Stimulated activated CD4-positive, alpha-beta T cell treated with anti-CD3 and anti-CD28 coated beads, Interleukin-2, amount 100 ng/mL, for 24 hours (primary cell): ENCODE data around the gene PTPRM.
"Not testable (repeated sequence)": the region's sequence is repeated elsewhere in the genome, so short reads cannot be mapped to it uniquely, and the experiment has no call there.

Source experiments
- DNase-seq, 2 donors: peaks; one replicate each; pipeline ENCODE4 v3.0.0-alpha.2; 2020

The PTPRM gene

DNA sequence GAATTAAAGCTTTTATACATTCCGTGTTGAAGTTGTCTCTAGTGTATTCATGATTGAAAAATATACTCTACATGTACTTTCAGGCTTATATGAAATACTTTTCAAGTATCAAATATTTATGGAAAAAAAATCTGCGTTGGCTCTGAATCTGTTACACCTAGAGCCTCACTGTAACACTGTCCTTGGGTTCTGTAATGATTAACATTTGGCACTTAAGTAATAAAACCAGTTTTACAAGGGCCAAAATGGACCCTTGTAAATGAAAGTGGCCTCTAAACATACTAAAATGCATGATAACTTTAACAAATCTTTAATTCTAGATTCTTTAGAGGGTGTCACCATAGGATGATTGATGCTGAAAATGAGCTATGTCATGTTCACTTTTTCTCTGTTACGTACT lies 162.8 kb downstream of the PTPRM start:
- no peak for DNase-seq

DNA sequence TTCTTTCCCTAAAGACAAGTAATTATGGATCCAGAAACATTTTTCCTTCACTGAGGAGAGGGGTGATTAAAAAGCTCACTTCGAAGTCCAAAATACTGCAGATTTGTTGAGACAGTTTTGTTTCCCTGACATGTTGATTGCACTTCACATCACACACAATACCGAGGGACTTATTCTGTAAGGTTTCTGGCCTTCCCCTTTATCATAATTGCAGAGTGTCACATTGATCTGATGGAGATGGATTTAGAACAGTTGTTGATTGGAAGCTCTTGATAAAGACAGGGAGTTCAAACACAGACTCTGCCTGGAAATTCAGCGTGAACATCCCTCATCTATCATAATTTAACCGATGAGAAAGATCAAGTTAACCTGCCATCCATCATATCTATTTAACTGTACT lies 163.6 kb downstream of the PTPRM start:
- no peak for DNase-seq

DNA sequence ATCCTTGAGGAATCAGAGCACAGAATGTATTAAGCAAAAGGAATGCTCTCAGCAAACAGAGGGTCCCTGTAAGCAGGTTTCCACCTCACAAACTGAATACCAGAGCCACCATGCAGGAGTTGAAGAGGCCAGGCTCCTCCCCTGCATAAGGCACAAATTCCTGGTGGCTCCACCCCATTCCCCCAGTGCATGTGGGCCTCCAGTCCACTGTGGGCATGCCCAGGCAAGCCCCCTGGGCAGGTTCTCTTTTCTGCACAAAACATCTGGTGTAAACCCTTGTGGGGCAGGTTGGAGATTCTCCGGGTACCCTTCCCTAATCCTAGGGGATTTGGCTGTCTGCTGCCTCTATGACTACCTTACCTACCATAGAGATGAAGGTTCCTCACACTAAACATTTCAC lies 166.5 kb downstream of the PTPRM start:
- no peak for DNase-seq

DNA sequence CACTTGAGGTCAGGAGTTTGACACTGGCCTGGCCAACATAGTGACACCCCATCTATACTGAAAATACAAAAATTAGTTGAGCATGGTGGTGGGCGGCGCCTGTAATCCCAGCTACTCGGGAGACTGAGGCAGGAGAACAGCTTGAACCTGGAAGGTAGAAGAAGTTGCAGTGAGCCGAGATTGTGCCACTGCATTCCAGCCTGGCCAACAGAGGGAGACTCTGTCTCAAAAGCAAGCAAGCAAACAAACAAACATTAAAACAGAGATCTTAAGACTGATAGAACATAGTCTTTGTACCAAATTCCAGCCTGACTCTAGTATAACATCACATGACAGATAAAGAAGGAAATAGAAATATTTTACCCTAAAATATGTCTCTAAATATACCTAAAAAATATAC lies 168.1 kb downstream of the PTPRM start:
- no peak for DNase-seq

DNA sequence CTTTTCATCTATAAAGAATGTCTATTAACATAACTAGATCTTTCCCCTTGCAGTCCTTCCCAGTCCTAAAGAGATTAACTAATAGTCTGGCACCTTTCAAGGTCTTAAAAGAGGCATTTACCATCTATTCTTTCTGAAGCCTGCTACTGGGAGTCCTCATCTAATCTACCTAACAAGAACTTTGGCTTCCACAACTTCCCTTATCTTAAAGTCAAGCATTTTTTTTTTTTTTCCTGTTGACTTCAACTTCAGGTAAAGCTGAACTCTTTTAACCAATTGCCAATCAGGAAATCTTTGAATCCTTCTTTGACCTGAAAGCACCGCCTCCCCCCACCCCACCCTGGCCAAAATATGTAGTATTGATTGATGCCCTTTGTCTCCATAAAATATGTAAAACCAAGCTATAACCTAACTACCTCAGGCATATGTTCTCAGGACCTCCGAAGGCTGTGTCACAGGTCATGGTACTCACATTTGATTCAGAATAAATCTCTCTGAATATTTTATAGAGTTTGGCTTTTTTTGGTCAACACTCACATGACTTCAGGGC lies 168.6 kb downstream of the PTPRM start:
- DNase-seq: no peak

DNA sequence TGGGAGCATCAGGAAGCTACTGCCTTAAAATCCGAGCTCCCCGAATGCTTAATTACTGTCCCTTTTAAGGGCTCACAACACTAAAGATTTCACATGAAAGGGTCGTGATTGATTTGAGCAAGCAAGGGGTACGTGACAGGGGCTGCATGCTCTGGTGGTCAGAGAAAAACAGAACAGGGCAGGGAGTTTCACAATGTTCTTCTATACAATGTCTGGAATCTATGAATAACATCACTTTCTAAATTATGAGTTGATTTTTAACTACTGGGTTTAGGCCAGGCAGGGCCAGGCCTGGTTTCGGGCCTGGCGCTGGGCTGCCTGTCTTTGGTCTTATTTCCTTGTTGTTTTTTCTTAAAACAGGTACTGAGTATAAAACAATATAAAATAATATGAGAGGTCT lies 169.4 kb downstream of the PTPRM start:
- DNase-seq: not testable (repeated sequence)

DNA sequence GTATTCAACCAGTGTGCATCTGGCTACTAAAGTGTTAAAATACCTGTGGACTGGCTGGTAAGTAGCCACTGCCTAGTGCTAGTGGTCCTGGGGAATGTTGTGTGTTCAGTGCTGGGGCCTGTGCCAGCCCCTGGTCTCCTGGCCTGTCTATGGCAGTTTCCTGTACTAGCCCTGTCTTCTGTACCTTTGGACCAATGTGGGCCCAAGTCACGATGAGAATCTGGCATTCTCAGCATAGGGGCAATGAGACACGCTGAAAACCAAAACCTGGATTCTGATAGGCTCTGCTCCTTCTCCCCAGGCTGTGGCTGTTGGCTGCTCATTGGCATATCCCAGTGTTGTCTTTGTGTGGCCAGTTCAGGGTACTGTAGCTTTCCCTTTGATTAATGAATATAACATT lies 170.4 kb downstream of the PTPRM start:
- no peak for DNase-seq

DNA sequence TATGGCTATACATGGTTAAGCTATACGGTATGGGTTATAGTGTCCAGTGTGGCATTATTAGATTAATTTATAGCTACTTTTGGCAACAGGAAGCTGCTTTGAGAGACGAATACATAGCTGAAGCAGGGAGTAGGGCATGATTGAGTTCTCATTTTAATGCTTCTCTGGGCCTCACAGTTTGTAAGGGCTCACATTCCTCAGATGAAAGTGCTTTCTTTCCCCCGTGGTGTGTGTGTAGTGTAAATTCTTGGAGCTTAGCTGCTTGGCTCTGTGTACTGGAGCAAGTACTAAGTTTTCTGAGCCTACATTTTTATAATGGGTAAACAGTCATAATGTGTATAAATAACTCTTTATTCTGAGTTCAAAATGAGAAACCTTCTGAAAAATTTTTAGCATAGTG lies 173.7 kb downstream of the PTPRM start:
- no peak for DNase-seq

DNA sequence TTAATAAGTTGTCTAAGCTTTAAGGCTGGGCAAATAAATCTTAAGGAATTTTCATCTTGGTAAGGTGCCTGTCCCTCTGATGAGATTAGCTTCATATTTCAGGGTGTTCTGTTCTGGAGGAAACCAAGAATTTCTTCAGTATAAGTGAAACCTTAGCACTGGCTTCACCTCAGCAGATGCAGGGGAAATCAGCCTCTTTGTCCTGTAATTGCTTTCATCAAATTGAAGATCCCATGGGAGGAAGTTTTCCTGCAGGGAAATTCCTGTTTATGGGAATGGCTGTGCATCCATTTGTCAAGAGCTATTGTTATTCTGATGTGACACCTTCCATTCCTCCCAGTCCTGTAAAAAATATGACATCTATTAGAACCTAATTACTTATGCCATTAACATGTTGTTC lies 174.5 kb downstream of the PTPRM start:
- DNase-seq: no peak

DNA sequence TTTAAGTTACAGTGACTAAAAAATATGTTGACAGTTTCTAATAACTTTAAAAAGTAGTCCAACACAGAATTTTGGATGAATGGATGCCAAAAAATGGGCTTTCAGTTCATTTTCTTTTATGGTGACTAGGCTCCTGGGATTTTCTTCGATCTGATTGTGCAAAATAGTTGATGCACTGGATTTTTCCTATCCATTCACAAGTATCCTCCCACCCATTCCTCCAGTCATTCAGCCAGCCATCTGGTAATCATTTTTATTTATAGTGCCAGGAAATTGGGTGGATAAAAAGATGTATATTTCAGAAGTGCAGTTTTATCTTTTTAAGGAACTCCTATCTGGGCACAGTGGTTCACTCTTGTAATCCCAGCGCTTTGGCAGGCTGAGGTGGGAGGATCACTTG lies 175.1 kb downstream of the PTPRM start:
- no peak for DNase-seq

DNA sequence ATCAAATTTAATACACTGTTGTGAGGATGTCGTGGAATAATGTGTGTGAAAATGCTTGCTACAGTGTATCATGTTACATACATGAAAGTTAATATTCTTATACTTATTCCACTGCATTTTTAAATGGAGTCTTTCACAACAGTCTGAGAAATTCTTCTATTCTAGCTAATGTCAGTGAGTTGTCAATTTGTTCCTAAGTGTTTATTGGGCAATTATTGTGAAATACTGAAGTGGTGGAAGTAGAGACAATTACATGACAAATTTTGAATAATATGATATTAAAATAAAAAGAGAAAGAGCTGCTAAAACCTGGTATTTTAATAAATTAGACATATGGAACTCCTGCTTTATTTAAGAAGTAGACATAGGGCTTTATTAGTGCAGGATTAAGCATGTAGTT lies 176.1 kb downstream of the PTPRM start:
- no peak for DNase-seq

DNA sequence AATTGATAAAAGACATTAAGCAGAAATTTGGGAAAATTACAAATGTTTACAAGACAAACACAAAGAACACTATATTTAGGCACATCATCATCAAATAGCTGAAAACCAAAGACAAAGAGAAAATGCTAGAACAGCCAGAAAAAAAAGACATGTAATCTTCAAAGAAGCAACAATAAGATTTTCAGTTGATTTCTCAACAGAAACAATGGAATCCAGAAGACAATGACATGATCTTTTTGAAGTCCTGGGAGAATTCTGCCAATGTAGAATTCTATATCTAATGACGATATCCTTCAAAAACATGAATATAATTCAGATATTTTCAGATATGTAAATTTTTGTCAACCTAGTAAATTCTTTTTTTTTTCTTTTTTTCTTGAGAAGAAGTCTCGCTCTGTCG lies 179.0 kb downstream of the PTPRM start:
- no peak for DNase-seq

DNA sequence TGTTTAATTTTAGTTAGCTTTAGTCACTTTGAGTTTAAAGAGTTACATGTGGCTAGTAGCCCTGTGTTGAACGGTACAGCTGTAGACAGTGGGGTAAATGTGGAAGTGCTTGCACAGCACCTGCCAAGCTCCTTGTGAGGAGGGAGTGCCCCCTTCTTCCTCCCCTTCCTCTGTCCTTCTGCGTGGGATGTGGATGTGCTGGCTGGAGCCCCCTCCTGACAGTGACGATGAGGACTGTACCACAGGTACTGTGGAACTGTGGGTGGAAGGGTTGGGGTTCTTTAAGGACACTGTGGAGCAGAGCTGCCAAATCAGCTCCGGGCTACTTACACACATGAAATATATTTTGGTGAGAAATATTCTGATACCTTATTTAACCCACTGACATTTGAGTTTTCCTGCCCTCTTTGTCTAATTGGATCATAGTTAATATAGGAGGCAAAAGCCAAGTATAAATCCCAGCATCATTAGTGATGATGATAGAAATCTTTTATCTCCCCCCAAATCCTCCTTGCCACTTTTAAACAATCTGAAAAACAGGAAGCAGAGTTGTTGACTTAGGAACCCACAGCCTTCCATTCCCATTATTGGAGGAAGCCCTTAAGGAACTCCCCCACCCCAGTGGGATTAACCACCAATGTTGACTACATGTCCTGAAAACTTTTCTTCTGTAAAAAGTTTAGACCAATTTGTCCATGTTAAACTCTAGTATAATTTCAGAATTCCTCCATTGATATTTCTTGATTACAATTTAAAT lies 181.3 kb downstream of the PTPRM start:
- no peak for DNase-seq

DNA sequence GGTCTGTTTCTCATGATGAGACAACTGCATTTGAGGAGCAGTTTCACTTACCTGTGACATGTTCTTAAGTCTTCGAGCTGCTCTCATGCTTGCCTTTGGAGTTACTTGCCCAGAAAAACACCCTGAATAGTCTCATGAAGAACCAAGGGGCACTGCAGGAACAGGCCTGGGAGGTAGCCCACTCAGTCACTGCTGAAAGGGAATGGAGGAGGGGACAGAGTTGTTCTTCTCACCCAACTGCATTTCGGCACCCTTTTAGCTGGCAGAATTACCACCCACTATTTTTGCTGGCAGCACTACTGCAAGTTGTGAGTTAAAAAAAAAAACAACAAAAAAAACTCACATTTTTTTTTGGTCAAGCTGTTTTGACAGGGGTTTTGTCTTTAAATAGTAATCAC lies 181.9 kb downstream of the PTPRM start:
- DNase-seq: no peak

DNA sequence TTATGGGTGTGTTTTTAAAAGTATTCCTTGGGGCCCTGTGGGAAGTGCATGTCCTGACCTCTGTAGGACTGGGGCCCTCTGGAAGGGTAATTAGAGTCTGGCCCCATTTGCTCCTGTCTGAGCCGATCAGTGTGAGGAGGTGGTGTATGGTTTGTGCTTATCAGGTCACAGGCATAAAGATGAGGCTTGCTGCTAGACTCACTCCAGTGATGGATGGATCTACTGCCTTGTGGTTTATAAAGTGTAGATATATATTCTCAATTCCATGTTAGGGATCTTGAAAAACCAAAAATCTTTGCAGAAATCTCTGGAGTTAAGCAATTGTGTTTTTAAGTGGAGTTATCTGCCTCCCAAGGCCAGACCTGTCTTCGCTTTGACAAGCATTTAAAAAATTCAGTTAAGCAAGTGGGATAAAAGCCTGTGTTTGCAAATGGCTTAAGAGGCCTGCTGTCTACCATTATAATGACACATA lies 182.4 kb downstream of the PTPRM start:
- no peak for DNase-seq

DNA sequence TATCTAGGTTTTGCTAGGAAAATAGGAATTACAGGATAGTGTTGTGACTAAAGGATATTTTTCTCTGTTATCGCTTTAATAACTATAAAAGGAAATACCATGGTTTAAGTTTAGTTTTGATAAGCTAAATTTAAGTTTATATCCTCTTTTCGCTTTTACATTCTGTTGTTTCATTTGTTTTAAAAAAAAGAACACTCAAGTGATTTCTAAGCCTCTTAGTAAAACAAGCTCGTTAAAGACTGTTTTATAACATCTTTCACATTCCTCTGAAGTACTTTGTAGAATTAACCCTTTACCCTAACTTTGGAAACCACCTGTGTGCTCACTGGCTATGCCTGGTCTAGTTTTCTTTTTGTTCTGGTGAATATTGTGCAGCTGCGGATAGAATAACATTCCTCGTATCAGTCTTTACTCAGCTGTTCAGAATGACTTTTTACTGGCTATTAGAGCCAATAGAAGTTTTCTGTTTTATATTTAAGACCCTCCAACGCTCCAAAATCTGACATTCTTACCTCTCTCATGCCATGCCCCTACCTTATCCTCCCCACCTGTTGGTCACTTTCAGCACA lies 183.1 kb downstream of the PTPRM start:
- DNase-seq: no peak

DNA sequence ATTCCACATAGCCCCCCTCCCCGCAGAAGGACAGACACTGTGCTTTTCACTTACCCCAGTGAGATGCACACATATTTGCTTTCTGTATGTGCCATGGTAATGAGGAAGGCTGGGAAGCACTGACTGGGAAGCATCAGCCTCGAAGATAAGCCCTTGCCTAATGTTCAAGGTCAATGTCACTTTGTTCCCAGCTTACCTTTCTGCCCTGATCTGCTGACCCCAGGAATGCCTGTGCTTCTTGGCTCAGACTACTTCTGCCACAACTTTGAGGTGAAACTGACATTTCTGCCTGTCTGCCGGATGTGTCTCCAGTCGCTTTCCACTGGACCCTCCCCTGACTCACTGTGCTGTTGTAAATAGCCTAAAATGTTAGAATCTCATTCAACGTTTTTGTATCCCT lies 183.8 kb downstream of the PTPRM start:
- no peak for DNase-seq

DNA sequence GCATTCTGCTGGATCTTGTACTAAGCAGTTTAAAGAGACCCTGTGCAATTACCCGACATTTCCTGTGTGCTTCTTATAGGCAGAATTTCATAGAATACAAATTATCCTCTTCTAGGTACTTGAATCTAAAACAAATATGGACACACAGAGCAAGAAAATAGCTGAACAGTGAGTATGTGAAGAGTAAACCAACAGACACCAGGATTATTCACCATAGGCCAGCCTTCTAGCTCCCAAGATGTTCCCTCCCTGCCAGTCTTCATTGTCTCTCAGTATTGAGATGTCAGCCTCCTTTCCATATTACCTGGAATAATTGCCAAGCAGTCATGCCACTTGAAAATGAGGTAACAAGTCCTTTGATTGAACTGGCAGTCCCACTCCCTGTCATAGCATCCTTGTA lies 187.1 kb downstream of the PTPRM start:
- DNase-seq: no peak

DNA sequence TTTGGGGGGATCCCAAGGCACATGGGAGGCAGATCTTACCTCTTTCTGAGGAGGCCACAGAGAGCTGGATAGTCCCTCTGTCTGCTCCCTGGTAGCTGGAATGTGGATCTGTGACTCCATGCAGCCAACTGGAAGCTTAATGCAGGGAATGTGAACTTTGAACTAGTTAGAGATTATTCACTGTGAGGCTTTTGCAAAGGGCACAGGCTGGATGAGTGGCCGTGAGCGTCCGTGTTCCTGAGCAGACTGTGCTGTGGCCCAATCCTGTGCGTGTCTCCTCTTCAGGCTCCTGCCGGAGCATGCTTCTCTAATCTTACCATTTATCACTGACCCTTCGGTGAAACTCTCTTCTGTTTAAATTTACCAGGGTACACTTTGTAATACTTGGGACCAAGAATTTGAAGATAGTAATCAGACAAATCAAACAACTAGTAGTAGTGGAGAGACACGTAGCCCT lies 187.6 kb downstream of the PTPRM start:
- no peak for DNase-seq

DNA sequence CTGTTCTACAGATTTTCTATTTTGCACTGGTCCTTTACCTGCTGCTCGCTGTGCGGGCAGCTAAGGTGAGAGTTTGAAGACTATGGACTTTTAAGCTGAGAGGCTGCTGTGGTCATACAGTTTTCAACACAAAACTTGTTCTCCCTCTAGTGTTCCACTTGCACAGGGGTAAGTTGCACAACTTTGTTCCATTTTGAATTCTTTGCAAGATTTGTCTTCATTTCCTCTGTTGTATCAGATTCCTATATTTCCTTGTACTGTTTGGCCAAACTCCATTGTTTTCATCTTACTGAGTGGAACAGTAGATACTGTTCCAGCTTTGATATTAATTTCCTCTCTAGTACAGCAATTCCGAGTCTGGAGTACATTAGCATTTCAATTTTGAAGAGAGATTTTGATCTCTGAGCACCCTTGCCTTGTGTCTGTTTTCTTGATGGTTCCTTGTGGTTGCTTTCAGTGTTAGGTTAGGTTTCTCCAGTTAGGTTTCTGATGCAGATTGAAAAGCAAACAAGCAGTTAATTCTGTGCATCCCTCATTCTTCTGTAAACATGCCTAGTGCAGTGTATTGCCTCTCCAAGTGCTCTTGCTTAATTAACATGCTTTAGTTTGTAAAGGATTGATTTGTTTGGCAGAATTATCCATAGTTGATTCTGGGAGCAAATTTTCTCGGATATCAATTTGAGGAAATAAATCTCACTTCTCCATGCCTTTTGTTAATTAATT lies 188.8 kb downstream of the PTPRM start:
- no peak for DNase-seq

DNA sequence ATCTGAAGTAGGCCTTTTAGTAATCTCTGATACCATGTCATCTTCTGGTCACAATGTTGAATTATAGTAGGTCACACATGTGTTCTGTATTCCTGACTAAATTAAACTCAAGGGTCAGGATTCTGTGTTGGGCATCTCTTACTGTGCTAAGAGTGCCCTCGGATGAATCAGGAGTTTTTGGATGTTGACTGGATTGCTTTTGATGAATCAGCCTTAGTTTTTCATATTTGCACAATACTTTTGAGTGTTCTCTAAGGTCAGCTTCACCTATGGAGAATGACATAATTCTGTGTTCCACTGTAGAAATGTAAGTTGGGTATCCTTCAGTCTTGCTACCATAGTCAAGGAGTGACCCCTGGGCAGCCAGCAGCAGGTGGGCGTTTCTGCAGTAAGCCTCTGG lies 190.1 kb downstream of the PTPRM start:
- DNase-seq: no peak

DNA sequence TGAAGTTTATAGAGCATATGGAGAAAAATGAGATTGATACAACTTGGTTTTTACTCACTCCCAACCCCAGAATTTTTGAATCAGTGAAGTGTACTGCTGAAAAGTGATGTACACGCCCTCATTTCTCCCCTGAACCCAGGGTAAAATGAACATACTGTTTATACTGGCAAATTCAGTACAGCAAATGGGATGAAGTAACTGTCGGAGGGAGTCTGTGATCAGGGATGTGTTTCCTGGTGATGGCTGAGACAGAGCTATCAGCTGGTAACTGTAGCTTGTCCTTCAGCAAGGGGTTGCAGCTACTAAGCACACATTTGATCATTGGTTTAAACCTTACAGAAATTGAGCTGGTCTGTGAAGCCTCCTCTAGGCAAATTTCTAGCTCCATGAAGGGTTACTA lies 191.6 kb downstream of the PTPRM start:
- no peak for DNase-seq

DNA sequence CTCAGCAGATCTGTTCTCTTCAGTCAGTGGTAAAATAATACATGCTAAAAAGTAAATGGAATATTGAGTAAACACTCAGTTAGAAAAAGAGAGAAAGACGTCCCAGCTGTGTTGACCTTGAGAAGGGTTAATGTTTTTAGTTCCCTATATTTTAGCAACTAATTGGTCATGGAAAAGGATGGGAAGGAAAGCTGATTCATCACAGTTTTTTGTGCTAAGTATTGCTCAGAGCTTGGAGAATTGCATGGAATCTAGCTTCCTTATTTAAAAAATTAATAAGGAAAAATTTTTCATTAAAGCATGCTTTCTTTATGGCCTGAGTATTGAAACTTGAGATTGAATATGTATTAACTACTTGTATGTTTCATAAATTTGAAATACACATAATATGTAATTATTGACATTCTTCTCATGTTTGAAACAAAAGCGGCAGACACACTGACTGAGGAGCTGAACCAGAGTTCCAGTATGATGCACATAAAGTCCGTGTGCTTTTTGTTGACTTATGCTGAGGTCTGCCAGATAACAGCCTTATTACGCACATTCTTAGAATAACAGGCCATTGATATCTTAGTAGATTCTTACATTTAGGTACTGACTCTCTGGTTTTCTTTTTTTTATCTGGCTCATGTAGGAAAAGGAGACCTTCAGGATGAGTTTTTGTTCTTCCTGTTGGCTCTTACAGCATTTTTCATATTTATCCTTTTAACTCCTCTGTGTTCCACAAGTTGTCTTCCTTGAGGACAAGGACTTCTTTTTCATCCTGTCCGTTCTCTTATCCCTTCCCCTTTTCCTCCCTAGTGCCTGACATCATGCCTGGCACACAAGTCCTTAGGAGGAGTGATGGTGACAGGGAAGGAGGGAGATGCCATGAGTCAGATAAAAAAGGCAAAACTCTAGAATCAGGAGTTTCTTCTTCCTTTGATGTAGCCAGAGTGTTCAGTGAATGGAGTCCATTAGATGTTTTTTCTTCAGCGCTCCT lies 194.1 kb downstream of the PTPRM start:
- DNase-seq: no peak
